Stimulated activated CD8-positive, alpha-beta memory T cell treated with anti-CD3 and anti-CD28 coated beads, Interleukin-2, amount 100 ng/mL, for 48 hours (primary cell): ENCODE results near the gene CD40.
"Not testable (repeated sequence)": the region's sequence is repeated elsewhere in the genome, so short reads cannot be mapped to it uniquely, and the experiment has no call there.

Source experiments
- DNase-seq, 2 donors: peaks; one replicate each; pipeline ENCODE4 v3.0.0-alpha.2; 2020; ENCODE audit warnings: low read depth in 2 of 2

CD40 gene

GRCh38 chr20:46117704-46118467 is at the start of gene CD40:
CD40 (plus strand) TSS chr20:46118314; CDS start chr20:46118344, 30 bp downstream.
- peak; percentile 47 to 63 for DNase-seq

GRCh38 chr20:46070215-46070900 is 47.8 kb upstream of the CD40 start:
- DNase-seq: no peak

GRCh38 chr20:46071573-46071972 is 46.5 kb upstream of the CD40 start:
- DNase-seq: no peak

- DNase-seq: no peak
Measured at GRCh38 chr20:46073024-46073423, 45.1 kb upstream of the CD40 start.

GRCh38 chr20:46073443-46073842 is 44.7 kb upstream of the CD40 start:
- DNase-seq: no peak

- no peak for DNase-seq
Measured at GRCh38 chr20:46074006-46074405, 44.1 kb upstream of the CD40 start.

GRCh38 chr20:46076806-46077205 is 41.3 kb upstream of the CD40 start:
- no peak for DNase-seq

GRCh38 chr20:46077642-46078305 is 40.3 kb upstream of the CD40 start:
- no peak for DNase-seq

GRCh38 chr20:46078954-46079353 is 39.2 kb upstream of the CD40 start:
- DNase-seq: no peak

GRCh38 chr20:46081074-46081473 is 37.0 kb upstream of the CD40 start:
- no peak for DNase-seq

- no peak for DNase-seq
Measured at GRCh38 chr20:46083101-46083500, 35.0 kb upstream of the CD40 start.

- DNase-seq: no peak
Measured at GRCh38 chr20:46083531-46084061, 34.5 kb upstream of the CD40 start.

GRCh38 chr20:46084805-46085178 is 33.3 kb upstream of the CD40 start:
- no peak for DNase-seq

- DNase-seq: no peak
Measured at GRCh38 chr20:46085179-46085851, 32.8 kb upstream of the CD40 start.

- no peak for DNase-seq
Measured at GRCh38 chr20:46087161-46087560, 31.0 kb upstream of the CD40 start.

- DNase-seq: no peak
Measured at GRCh38 chr20:46088409-46089166, 29.5 kb upstream of the CD40 start.

- peak; percentile 43 to 46 for DNase-seq
Measured at GRCh38 chr20:46089167-46089416, 29.0 kb upstream of the CD40 start.

- DNase-seq: peak; percentile 90 to 91
Measured at GRCh38 chr20:46089417-46090388, 28.4 kb upstream of the CD40 start, which contains the start of gene NCOA5. NCOA5 (minus strand) TSS chr20:46089962; CDS start chr20:46079424, 10,538 bp downstream.

- DNase-seq: not testable (repeated sequence)
Measured at GRCh38 chr20:46091622-46092535, 26.2 kb upstream of the CD40 start.
